ENCODE results near the gene DNAH6. TPM values are rescaled to one million over a fixed set of nuclear protein-coding genes. Genes with fewer than 3 reads are reported as not detected.

Gene DNAH6
- polyA plus RNA-seq, 3 donors, result 0.04 TPM; not detected in 2

DNA sequence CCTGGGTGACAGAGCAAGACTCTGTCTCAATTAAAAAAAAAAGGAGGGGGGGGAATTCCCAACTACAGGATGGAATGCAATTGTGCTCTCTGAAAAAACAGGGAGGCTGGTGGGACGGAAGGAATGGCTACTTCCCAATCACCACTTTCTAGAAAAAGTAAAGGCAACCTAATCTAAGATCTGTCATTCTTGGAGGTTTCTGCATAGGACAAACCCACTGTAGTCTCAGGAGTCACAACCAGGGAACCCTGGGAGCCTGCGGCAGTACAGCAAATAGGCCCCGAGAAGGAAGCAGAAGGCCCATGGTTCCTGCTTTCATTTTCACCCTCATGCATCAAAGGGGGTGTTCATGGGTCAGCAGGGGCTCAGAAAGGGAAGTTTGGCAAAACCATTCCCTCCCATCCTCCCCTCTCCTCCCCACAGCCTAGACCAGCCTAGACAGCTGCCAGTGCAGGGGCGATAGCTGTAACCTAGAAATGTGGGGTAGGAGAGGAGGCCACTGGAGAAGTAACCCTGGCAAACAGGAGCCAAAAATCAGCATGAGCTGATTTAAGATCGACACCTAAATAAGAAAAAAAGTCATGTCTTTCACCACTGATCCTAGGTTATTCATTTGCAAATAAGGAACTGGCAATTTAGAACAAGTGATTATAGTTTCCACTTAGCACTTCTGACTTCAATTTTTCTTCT is 316.6 kb downstream of the DNAH6 start:
- Mint-ChIP-seq H3K9me3 (peaks cover 8 to 25% (median 17%) of the 10 kb centered on the region in 7 donors), H3K4me1 (peaks cover 12% of the 10 kb centered on the region), H3K27me3 (ENCODE audit: low read depth in 3 of 3) (no peaks in the 10 kb centered on the region), H3K27ac (peak overlapping the region in 2 of 7 donors; percentile 92 to 95), H3K4me3 (peak overlapping the region; percentile 70 to 80), H3K36me3 (peaks cover 7 to 9% of the 10 kb centered on the region in 2 donors)
- TF ChIP-seq, protein P1, sequence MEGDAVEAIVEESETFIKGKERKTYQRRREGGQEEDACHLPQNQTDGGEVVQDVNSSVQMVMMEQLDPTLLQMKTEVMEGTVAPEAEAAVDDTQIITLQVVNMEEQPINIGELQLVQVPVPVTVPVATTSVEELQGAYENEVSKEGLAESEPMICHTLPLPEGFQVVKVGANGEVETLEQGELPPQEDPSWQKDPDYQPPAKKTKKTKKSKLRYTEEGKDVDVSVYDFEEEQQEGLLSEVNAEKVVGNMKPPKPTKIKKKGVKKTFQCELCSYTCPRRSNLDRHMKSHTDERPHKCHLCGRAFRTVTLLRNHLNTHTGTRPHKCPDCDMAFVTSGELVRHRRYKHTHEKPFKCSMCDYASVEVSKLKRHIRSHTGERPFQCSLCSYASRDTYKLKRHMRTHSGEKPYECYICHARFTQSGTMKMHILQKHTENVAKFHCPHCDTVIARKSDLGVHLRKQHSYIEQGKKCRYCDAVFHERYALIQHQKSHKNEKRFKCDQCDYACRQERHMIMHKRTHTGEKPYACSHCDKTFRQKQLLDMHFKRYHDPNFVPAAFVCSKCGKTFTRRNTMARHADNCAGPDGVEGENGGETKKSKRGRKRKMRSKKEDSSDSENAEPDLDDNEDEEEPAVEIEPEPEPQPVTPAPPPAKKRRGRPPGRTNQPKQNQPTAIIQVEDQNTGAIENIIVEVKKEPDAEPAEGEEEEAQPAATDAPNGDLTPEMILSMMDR (IDR thresholded peaks at IDR 0.05), result no peak
- 17% methylated on average over 1 of the region's 5 CpGs for WGBS (ENCODE audit: insufficient coverage)
- peak overlapping the region in 2 of 3 experiments; percentile 24 to 73 for H3K4me3 ChIP-seq (replicated peaks in 1 of 3; ENCODE audit: low read depth in 2 of 3, low read length in 3 of 3)
- peak overlapping the region; percentile 81 for H3K4me2 ChIP-seq (replicated peaks; ENCODE audit: extremely low read depth, low read length, poor library complexity, severe bottlenecking)
- peaks cover 7 to 8% of the 10 kb centered on the region in 2 donors for H3K9me3 ChIP-seq (replicated peaks in 1 of 2; ENCODE audit: control insufficient read depth in 1 of 2, insufficient read depth in 1 of 2, low read length in 2 of 2)
- no peaks in the 10 kb centered on the region for H3K79me2 ChIP-seq (ENCODE audit: insufficient read depth, low read length)
- H3K9ac ChIP-seq (ENCODE audit: insufficient read depth, low read length, poor library complexity, severe bottlenecking), result peak overlapping the region; percentile 58
- peak overlapping the region; percentile 80 for H2AFZ ChIP-seq (ENCODE audit: insufficient read depth, low read depth, low read length, poor library complexity, severe bottlenecking)
- intact Hi-C loops (cut with micrococcal nuclease), result no loop called here
- H3K27me3 ChIP-seq (ENCODE audit: control insufficient read depth in 2 of 2, insufficient read depth in 2 of 2, low read length in 2 of 2), result no peaks in the 10 kb centered on the region
- DNase-seq, result peak; percentile 65 to 85 (median 71)
- peaks cover 62% of the 10 kb centered on the region in 2 donors for H3K4me1 ChIP-seq (ENCODE audit: control insufficient read depth in 1 of 2, insufficient read depth in 2 of 2, low read length in 2 of 2)
- peak overlapping the region; percentile 70 to 92 for H3K27ac ChIP-seq (ENCODE audit: low read depth in 1 of 2, low read length in 2 of 2)
- H4K20me1 ChIP-seq (ENCODE audit: insufficient read depth, low read length), result no peaks in the 10 kb centered on the region
- no peaks in the 10 kb centered on the region for H3K36me3 ChIP-seq (replicated peaks in 1 of 2; ENCODE audit: control insufficient read depth in 1 of 2, insufficient read depth in 2 of 2, low read length in 2 of 2)

DNA sequence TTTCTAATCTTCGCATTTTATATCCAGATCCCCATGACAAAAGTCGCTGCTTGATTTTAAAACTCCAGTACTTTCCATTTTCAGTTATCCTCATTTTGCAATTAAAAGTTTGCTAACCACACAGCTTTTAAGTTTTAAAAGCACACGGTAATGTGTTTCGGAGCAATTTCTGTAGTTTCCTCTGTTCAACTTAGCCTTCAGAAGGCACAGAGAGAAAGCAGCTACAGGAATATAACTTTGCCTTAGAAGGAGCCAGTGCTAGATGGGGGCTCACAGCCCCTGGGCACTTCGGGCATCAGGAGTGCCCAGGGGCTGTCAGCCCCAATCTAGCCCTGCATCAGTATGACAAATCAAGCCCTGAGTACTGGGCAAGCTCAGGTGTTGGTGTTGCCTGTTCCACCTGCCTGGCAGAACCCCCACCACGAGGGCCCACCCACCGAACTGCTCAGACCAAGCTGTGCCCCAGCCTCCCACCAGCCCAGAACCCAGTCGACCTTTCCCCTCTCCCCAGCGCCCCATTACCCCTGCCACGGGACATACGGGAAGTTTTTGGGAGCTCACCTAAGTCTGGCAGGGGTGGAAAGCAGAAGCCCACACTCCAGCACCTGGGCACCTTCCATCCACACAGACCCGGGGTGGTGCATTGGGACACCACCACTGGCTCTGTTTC is 317.3 kb downstream of the DNAH6 start:
- no peak for DNase-seq
- no peaks in the 10 kb centered on the region for H3K27me3 Mint-ChIP-seq (ENCODE audit: low read depth in 3 of 3)
- H3K4me3 Mint-ChIP-seq, result peak overlapping the region in 1 of 2 donors; percentile 80
- no peaks in the 10 kb centered on the region for H4K20me1 ChIP-seq (ENCODE audit: insufficient read depth, low read length)
- H3K9ac ChIP-seq (ENCODE audit: insufficient read depth, low read length, poor library complexity, severe bottlenecking), result peak overlapping the region; percentile 58
- 64% methylated on average over 12 of the region's 12 CpGs for WGBS (ENCODE audit: insufficient coverage)
- H3K79me2 ChIP-seq (ENCODE audit: insufficient read depth, low read length), result no peaks in the 10 kb centered on the region
- peak overlapping the region; percentile 81 for H3K4me2 ChIP-seq (replicated peaks; ENCODE audit: extremely low read depth, low read length, poor library complexity, severe bottlenecking)
- no peaks in the 10 kb centered on the region for H3K27me3 ChIP-seq (ENCODE audit: control insufficient read depth in 2 of 2, insufficient read depth in 2 of 2, low read length in 2 of 2)
- peaks cover 7 to 8% of the 10 kb centered on the region in 2 donors for H3K9me3 ChIP-seq (replicated peaks in 1 of 2; ENCODE audit: control insufficient read depth in 1 of 2, insufficient read depth in 1 of 2, low read length in 2 of 2)
- peaks cover 12% of the 10 kb centered on the region for H3K4me1 Mint-ChIP-seq
- peak overlapping the region in 1 of 3 experiments; percentile 73 for H3K4me3 ChIP-seq (replicated peaks in 1 of 3; ENCODE audit: low read depth in 2 of 3, low read length in 3 of 3)
- no peaks in the 10 kb centered on the region for H3K36me3 ChIP-seq (replicated peaks in 1 of 2; ENCODE audit: control insufficient read depth in 1 of 2, insufficient read depth in 2 of 2, low read length in 2 of 2)
- peak overlapping the region; percentile 70 to 92 for H3K27ac ChIP-seq (ENCODE audit: low read depth in 1 of 2, low read length in 2 of 2)
- peaks cover 7 to 9% of the 10 kb centered on the region in 2 donors for H3K36me3 Mint-ChIP-seq
- peaks cover 8 to 25% (median 17%) of the 10 kb centered on the region in 7 donors for H3K9me3 Mint-ChIP-seq
- H2AFZ ChIP-seq (ENCODE audit: insufficient read depth, low read depth, low read length, poor library complexity, severe bottlenecking), result peak overlapping the region; percentile 80
- peak overlapping the region in 2 of 7 donors; percentile 92 to 95 for H3K27ac Mint-ChIP-seq
- intact Hi-C loops (cut with micrococcal nuclease), result no loop called here
- H3K4me1 ChIP-seq (ENCODE audit: control insufficient read depth in 1 of 2, insufficient read depth in 2 of 2, low read length in 2 of 2), result peaks cover 55 to 56% of the 10 kb centered on the region in 2 donors
- TF ChIP-seq, protein P1 (IDR thresholded peaks at IDR 0.05), result no peak
